Trophoblast cell (in vitro differentiated cells and primary cell): ENCODE data around the gene BLVRB.
"Not testable (repeated sequence)": the region's sequence is repeated elsewhere in the genome, so short reads cannot be mapped to it uniquely, and the experiment has no call there.

Experiments
- DNase-seq, 2 donors: peaks; one replicate each; pipeline ENCODE4 v3.0.0-alpha.2; 2016
- H2AFZ ChIP-seq: 2 replicates; pipeline ENCODE4 v1.6.1; 2013; ENCODE audit warnings: low read length, moderate library complexity, mild to moderate bottlenecking; ENCODE audit not compliant: insufficient read depth, poor library complexity
- H2AK5ac ChIP-seq: 2 replicates; pipeline ENCODE4 v1.6.1; 2013; ENCODE audit warnings: mild to moderate bottlenecking, low read length
- H2BK120ac ChIP-seq: 2 replicates; pipeline ENCODE4 v1.6.1; 2013; ENCODE audit warnings: low read length, mild to moderate bottlenecking, moderate library complexity; ENCODE audit not compliant: insufficient read depth, poor library complexity
- H2BK12ac ChIP-seq: 2 replicates; pipeline ENCODE4 v1.6.1; 2013; ENCODE audit warnings: mild to moderate bottlenecking, low read length, moderate library complexity
- H2BK5ac ChIP-seq: 2 replicates; pipeline ENCODE4 v1.6.1; 2013; ENCODE audit warnings: low read length, low read depth, moderate library complexity, mild to moderate bottlenecking; ENCODE audit not compliant: poor library complexity
- H3K14ac ChIP-seq: 2 replicates; pipeline ENCODE4 v1.6.1; 2013; ENCODE audit warnings: mild to moderate bottlenecking, low read length
- H3K18ac ChIP-seq: 2 replicates; pipeline ENCODE4 v1.6.1; 2013; ENCODE audit warnings: mild to moderate bottlenecking, low read length
- H3K23ac ChIP-seq: 2 replicates; pipeline ENCODE4 v1.6.1; 2013; ENCODE audit warnings: low read length
- H3K27ac ChIP-seq: 2 replicates; pipeline ENCODE4 v1.5.1; 2013; ENCODE audit warnings: low read depth, mild to moderate bottlenecking, inconsistent platforms, low read length, moderate library complexity
- H3K27me3 ChIP-seq: 2 replicates; pipeline ENCODE4 v1.6.1; 2013; ENCODE audit warnings: inconsistent platforms, mild to moderate bottlenecking, low read length, moderate library complexity; ENCODE audit not compliant: insufficient read depth
- H3K36me3 ChIP-seq, 2 experiments: 1 replicate in 1 of 2; 2 replicates in 1 of 2; pipeline ENCODE4 v1.6.1; 2013; ENCODE audit warnings: low read length in 2 of 2, mild to moderate bottlenecking in 2 of 2, moderate library complexity in 1 of 2; ENCODE audit not compliant: insufficient read depth in 2 of 2, control insufficient read depth in 1 of 2
- H3K4ac ChIP-seq: 2 replicates; pipeline ENCODE4 v1.6.1; 2013; ENCODE audit warnings: low read depth, mild to moderate bottlenecking, low read length, moderate library complexity
- H3K4me1 ChIP-seq, 2 experiments: 1 replicate in 1 of 2; 2 replicates in 1 of 2; pipeline ENCODE4 v1.6.1; 2013; ENCODE audit warnings: low read length in 2 of 2, mild to moderate bottlenecking in 2 of 2, moderate library complexity in 1 of 2; ENCODE audit not compliant: insufficient read depth in 2 of 2, control insufficient read depth in 1 of 2
- H3K4me2 ChIP-seq: 2 replicates; pipeline ENCODE4 v1.6.1; 2013; ENCODE audit warnings: inconsistent platforms, mild to moderate bottlenecking, low read length, moderate library complexity
- H3K4me3 ChIP-seq: 2 replicates; pipeline ENCODE4 v1.5.1; 2013; ENCODE audit warnings: mild to moderate bottlenecking, low read depth, low read length, inconsistent platforms
- H3K79me1 ChIP-seq: one replicate; pipeline ENCODE4 v1.6.1; 2013; ENCODE audit warnings: low read length
- H3K79me2 ChIP-seq: 2 replicates; pipeline ENCODE4 v1.6.1; 2013; ENCODE audit warnings: low read length, mild to moderate bottlenecking; ENCODE audit not compliant: control insufficient read depth, insufficient read depth, poor library complexity
- H3K9ac ChIP-seq: 2 replicates; pipeline ENCODE4 v1.6.1; 2013; ENCODE audit warnings: mild to moderate bottlenecking, low read length
- H3K9me3 ChIP-seq: 2 replicates; pipeline ENCODE4 v1.6.1; 2013; ENCODE audit warnings: low read depth, mild to moderate bottlenecking, control low read depth, inconsistent platforms, low read length; ENCODE audit not compliant: insufficient read depth
- H4K12ac ChIP-seq: 2 replicates; pipeline ENCODE4 v1.6.1; 2013; ENCODE audit warnings: low read depth, mild to moderate bottlenecking, low read length, moderate library complexity
- H4K8ac ChIP-seq: 2 replicates; pipeline ENCODE4 v1.6.1; 2013; ENCODE audit warnings: low read depth, mild to moderate bottlenecking, low read length, moderate library complexity
- H4K91ac ChIP-seq: one replicate; pipeline ENCODE4 v1.6.1; 2013; ENCODE audit warnings: low read depth, mild to moderate bottlenecking, low read length, moderate library complexity
- WGBS: extraction: QIAGEN DNeasy Blood & Tissue Kit; methylation state at CpG from one replicate; pipeline ENCODE4 v1.1.7; 2013; ENCODE audit warnings: missing lambda C conversion rate; ENCODE audit not compliant: insufficient read length, insufficient coverage; ENCODE audit errors: extremely low coverage; 5-methylcytosine and 5-hydroxymethylcytosine counted together

Gene BLVRB

GRCh38 chr19:40502081-40502480 lies 36.5 kb upstream of the BLVRB start:
- Histone ChIP-seq H4K8ac (no peak overlapping the region), H3K23ac (no peak overlapping the region), H4K12ac (no peak overlapping the region), H2BK5ac (no peak overlapping the region), H3K79me1 (no peaks in the 10 kb centered on the region), H3K79me2 (no peaks in the 10 kb centered on the region), H3K4ac (no peak overlapping the region), H2BK120ac (no peak overlapping the region), H3K27ac (no peak overlapping the region), H2AFZ (no peak overlapping the region), H2AK5ac (no peak overlapping the region), H3K18ac (no peak overlapping the region), H2BK12ac (no peak overlapping the region), H3K36me3 (no peaks in the 10 kb centered on the region), H3K4me1 (no peaks in the 10 kb centered on the region), H3K9me3 (no peaks in the 10 kb centered on the region), H3K27me3 (no peaks in the 10 kb centered on the region), H3K4me2 (no peak overlapping the region), H3K9ac (no peak overlapping the region), H3K4me3 (no peak overlapping the region), H4K91ac (no peak overlapping the region), H3K14ac (no peak overlapping the region)
- no peak for DNase-seq
- no CpG with 5 or more reads among the region's 13 CpGs for WGBS

GRCh38 chr19:40501599-40501998 lies 36.1 kb upstream of the BLVRB start:
- Histone ChIP-seq H3K4me3 (no peak overlapping the region), H3K36me3 (no peaks in the 10 kb centered on the region), H4K12ac (no peak overlapping the region), H3K4me1 (no peaks in the 10 kb centered on the region), H2AK5ac (no peak overlapping the region), H2AFZ (no peak overlapping the region), H3K9me3 (no peaks in the 10 kb centered on the region), H3K4me2 (no peak overlapping the region), H2BK120ac (no peak overlapping the region), H4K91ac (no peak overlapping the region), H3K18ac (no peak overlapping the region), H3K27me3 (no peaks in the 10 kb centered on the region), H3K4ac (no peak overlapping the region), H3K9ac (no peak overlapping the region), H3K79me1 (no peaks in the 10 kb centered on the region), H3K23ac (no peak overlapping the region), H3K27ac (no peak overlapping the region), H3K14ac (no peak overlapping the region), H3K79me2 (no peaks in the 10 kb centered on the region), H4K8ac (no peak overlapping the region), H2BK12ac (no peak overlapping the region), H2BK5ac (no peak overlapping the region)
- no CpG with 5 or more reads among the region's 4 CpGs for WGBS
- DNase-seq, result no peak

GRCh38 chr19:40500678-40501530 lies 35.4 kb upstream of the BLVRB start:
- H4K12ac ChIP-seq, H4K8ac ChIP-seq, H3K79me2 ChIP-seq, H3K4me2 ChIP-seq, H3K9me3 ChIP-seq, H3K14ac ChIP-seq, H3K4me3 ChIP-seq, H3K9ac ChIP-seq, H2AFZ ChIP-seq, H4K91ac ChIP-seq, H3K27ac ChIP-seq, H3K36me3 ChIP-seq, H3K27me3 ChIP-seq, H3K23ac ChIP-seq, DNase-seq, H2BK12ac ChIP-seq, H3K4ac ChIP-seq, H2BK5ac ChIP-seq, H3K4me1 ChIP-seq, H2AK5ac ChIP-seq, H3K79me1 ChIP-seq, H2BK120ac ChIP-seq, H3K18ac ChIP-seq: not testable (repeated sequence)
- WGBS, result no CpG with 5 or more reads among the region's 8 CpGs

- no CpG with 5 or more reads among the region's 5 CpGs for WGBS
- Histone ChIP-seq H3K4ac (no peak overlapping the region), H3K18ac (no peak overlapping the region), H4K12ac (no peak overlapping the region), H2BK120ac (no peak overlapping the region), H2AFZ (no peak overlapping the region), H2BK5ac (no peak overlapping the region), H2AK5ac (no peak overlapping the region), H3K4me1 (no peaks in the 10 kb centered on the region), H3K79me1 (no peaks in the 10 kb centered on the region), H3K79me2 (no peaks in the 10 kb centered on the region), H4K8ac (no peak overlapping the region), H3K9ac (no peak overlapping the region), H3K14ac (no peak overlapping the region), H3K4me3 (no peak overlapping the region), H3K23ac (no peak overlapping the region), H3K27me3 (no peaks in the 10 kb centered on the region), H2BK12ac (no peak overlapping the region), H3K27ac (no peak overlapping the region), H3K36me3 (no peaks in the 10 kb centered on the region), H4K91ac (no peak overlapping the region), H3K9me3 (no peaks in the 10 kb centered on the region), H3K4me2 (no peak overlapping the region)
- DNase-seq, result no peak
Observed at GRCh38 chr19:40499320-40499719, 33.8 kb upstream of the BLVRB start.
